Hematopoietic multipotent progenitor cell treated with erythropoietin and hydrocortisone succinate and interleukin-3 and kit ligand, for 8 days (in vitro differentiated cells): ENCODE results near the gene BEND6.
A peak's percentile ranks its signal among the peaks of the same experiment; 100 is the strongest.
"Not testable (repeated sequence)": the region's sequence is repeated elsewhere in the genome, so short reads cannot be mapped to it uniquely, and the experiment has no call there.

Source experiments
- DNase-seq: peaks from one replicate; pipeline ENCODE4 v3.0.0-alpha.2; 2015

Gene BEND6

GRCh38 chr6:56986611-56987010 is 31.7 kb downstream of the BEND6 start:
- DNase-seq: no peak

GRCh38 chr6:56988145-56988544 is 33.2 kb downstream of the BEND6 start:
- no peak for DNase-seq

GRCh38 chr6:56992036-56992435 is 37.1 kb downstream of the BEND6 start:
- no peak for DNase-seq

- no peak for DNase-seq
Measured at GRCh38 chr6:56992703-56993102, 37.8 kb downstream of the BEND6 start.

GRCh38 chr6:56995347-56995902 is 40.5 kb downstream of the BEND6 start:
- DNase-seq: no peak

GRCh38 chr6:56996401-56996800 is 41.5 kb downstream of the BEND6 start:
- DNase-seq: no peak

GRCh38 chr6:56999049-56999448 is 44.1 kb downstream of the BEND6 start:
- no peak for DNase-seq

- DNase-seq: not testable (repeated sequence)
Measured at GRCh38 chr6:56999748-57000147, 44.8 kb downstream of the BEND6 start.

GRCh38 chr6:57002197-57002596 is 47.3 kb downstream of the BEND6 start:
- no peak for DNase-seq

GRCh38 chr6:57004292-57004691 is 49.4 kb downstream of the BEND6 start:
- no peak for DNase-seq

GRCh38 chr6:57006101-57006500 is 51.2 kb downstream of the BEND6 start:
- DNase-seq: no peak

GRCh38 chr6:57008069-57008468 is 53.2 kb downstream of the BEND6 start:
- DNase-seq: not testable (repeated sequence)

GRCh38 chr6:57013521-57013926 is 58.6 kb downstream of the BEND6 start:
- no peak for DNase-seq

GRCh38 chr6:57017069-57017468 is 62.2 kb downstream of the BEND6 start:
- DNase-seq: peak; percentile 85

- DNase-seq: no peak
Measured at GRCh38 chr6:57017841-57018240, 62.9 kb downstream of the BEND6 start.

- DNase-seq: peak; percentile 39
Measured at GRCh38 chr6:57019434-57019833, 64.5 kb downstream of the BEND6 start.

GRCh38 chr6:57021086-57021720 is 66.3 kb downstream of the BEND6 start:
- peak; percentile 71 for DNase-seq

GRCh38 chr6:57024321-57024720 is 69.4 kb downstream of the BEND6 start:
- no peak for DNase-seq

GRCh38 chr6:57024775-57025174 is 69.9 kb downstream of the BEND6 start:
- DNase-seq: no peak

- DNase-seq: no peak
Measured at GRCh38 chr6:57026001-57026400, 71.1 kb downstream of the BEND6 start.

- DNase-seq: no peak
Measured at GRCh38 chr6:57027301-57027700, 72.4 kb downstream of the BEND6 start.

GRCh38 chr6:57029213-57029612 is 74.3 kb downstream of the BEND6 start:
- no peak for DNase-seq

GRCh38 chr6:57033228-57033627 is 78.3 kb downstream of the BEND6 start:
- DNase-seq: no peak

- DNase-seq: no peak
Measured at GRCh38 chr6:57035549-57035948, 80.6 kb downstream of the BEND6 start.

- no peak for DNase-seq
Measured at GRCh38 chr6:57038906-57039305, 84.0 kb downstream of the BEND6 start.
